Gastrocnemius medialis (tissue), 4 donors: Measurements from ENCODE around the gene SLC25A21.

Source experiments
- POLR2A ChIP-seq, 2 donors: fragments of 450-650 bp; IDR thresholded peaks; one replicate each; pipeline ENCODE4 v1.6.1; 2017; ENCODE audit warnings: antibody characterized with exemption in 2 of 2, mild to moderate bottlenecking in 2 of 2, moderate library complexity in 2 of 2
- TF ChIP-seq, protein P1 (sequence below), 5 experiments: fragments of 450-650 bp in 3 of 5; fragments of 200-600 bp in 2 of 5; sonication (generic) in 2 of 5; IDR thresholded peaks in 4 of 5; conservative IDR thresholded peaks in 1 of 5; 1 replicate in 4 of 5; 2 replicates in 1 of 5; pipeline ENCODE4 v1.5.1; 2016 to 2019; ENCODE audit warnings: antibody characterized with exemption in 5 of 5, mild to moderate bottlenecking in 3 of 5, moderate library complexity in 3 of 5

DNA sequence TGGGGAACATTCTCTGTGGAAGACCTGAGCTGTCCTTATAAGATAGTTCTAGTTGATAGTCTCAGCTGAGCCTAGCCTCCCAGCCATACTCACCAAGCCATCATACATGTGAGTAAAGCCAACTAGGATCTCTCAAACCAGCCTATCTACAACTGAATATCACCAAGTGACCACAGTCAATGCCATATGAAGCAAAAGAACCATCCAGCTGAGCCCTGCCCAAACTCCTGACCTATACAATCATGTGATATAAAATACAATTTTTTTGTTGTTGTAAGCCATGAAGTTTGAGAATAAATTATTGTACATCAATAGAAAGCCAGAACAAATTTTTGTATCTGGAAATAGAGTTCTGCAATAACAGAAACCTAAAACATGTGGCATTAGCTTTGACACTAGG lies 118.3 kb downstream of the SLC25A21 start:
- no peak for TF ChIP-seq POLR2A (IDR thresholded peaks at IDR 0.05)
- TF ChIP-seq, protein P1, sequence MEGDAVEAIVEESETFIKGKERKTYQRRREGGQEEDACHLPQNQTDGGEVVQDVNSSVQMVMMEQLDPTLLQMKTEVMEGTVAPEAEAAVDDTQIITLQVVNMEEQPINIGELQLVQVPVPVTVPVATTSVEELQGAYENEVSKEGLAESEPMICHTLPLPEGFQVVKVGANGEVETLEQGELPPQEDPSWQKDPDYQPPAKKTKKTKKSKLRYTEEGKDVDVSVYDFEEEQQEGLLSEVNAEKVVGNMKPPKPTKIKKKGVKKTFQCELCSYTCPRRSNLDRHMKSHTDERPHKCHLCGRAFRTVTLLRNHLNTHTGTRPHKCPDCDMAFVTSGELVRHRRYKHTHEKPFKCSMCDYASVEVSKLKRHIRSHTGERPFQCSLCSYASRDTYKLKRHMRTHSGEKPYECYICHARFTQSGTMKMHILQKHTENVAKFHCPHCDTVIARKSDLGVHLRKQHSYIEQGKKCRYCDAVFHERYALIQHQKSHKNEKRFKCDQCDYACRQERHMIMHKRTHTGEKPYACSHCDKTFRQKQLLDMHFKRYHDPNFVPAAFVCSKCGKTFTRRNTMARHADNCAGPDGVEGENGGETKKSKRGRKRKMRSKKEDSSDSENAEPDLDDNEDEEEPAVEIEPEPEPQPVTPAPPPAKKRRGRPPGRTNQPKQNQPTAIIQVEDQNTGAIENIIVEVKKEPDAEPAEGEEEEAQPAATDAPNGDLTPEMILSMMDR (IDR thresholded peaks at IDR 0.05 in 4 of 5, conservative IDR thresholded peaks at IDR 0.05 in 1 of 5), result no peak
